ENCODE results near the gene TRIM45.

DNA sequence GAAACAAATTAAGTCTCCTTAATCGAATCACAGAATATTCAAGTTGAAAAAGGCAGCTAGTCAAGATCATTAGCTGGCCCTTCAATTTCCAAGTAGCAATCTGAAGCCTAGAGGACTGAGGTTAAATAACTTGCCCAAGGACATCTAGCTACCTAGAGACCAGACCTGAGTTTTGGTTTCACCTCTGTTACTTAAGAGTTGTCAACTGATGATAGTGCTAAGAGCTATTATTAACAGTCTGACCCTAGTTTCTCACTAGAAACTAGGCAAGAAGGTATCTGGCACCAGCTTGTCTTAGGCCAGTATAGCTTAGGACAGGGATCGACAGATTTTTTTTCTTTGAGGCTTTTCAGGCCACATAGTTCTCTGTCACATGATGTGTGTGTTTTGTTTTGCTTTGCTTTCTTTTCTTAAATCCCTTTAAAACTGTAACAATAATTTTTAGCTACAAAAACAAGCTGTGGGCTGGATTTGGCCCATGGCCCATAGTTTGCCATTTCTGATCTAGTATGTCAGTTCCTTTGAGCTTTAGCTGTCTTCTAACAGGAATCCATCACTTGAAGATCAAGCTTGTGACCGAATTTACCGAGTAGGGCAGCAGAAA lies 23.2 kb downstream of the TRIM45 start:
- TF ChIP-seq CTCF (IDR thresholded peaks at IDR 0.05), result no peak
- TF ChIP-seq POLR2A (IDR thresholded peaks at IDR 0.05), result no peak
- TF ChIP-seq POLR2AphosphoS5 (IDR thresholded peaks at IDR 0.05), result no peak

Data from upper lobe of left lung (tissue), 4 donors.